ENCODE data around the gene SLC36A3.

DNA sequence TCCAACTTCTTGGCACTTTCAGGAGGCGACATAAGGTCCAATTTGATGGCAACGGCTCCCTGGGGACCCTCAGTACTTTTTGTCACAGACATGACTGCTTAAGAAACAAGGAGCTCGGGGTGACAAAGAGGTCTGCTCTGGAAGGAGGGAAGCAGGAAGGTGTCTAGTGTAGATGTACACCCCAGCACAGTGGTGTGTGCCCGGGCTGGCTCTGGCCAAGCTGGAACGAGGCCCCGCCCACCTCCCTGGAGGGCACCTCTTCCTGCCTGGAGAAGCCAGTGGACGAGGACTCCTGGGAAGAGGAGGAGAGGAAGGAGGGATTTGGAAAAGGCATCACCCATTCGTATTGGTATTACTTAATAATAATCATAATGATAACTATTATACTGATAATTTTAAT lies 43.8 kb upstream of the SLC36A3 start, which contains the start of gene SLC36A2:
- TF ChIP-seq POLR2AphosphoS5 (IDR thresholded peaks at IDR 0.05; ENCODE audit: low read depth, low read length) (no peak), POLR2A (IDR thresholded peaks at IDR 0.05; ENCODE audit: low read depth, low read length) (no peak)

All from GM12892 (cell line).